ENCODE data around the gene LIFR. TPM values are rescaled to one million over a fixed set of nuclear protein-coding genes. Genes with fewer than 3 reads are reported as not detected.

The LIFR gene
- polyA plus RNA-seq, 1 of the 3 experiments (the other 2 are of a cell fraction), result 3.8 TPM

DNA sequence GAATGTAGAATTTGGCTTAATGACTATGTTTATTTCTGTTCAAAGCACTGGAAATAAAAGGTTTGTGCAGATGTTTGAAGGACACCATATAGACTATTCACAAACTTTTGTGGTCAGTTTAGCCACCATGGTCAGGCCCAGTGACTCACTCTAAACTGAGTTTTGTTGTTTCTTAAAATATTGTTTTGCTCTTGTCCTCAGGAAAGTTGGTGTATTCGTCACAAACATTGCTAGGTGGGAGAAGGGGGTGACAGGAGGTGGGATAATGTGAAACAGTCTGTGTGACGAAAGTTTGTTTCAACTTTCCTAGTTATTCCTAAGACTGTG, 35.0 kb upstream of the LIFR start:
- H3K36me3 ChIP-seq (replicated peaks in 1 of 2; ENCODE audit: control insufficient read depth in 1 of 2, insufficient read depth in 2 of 2, low read length in 1 of 2), result no peaks in the 10 kb centered on the region
- WGBS (ENCODE audit: low lambda C conversion rate), result 81% methylated on average over 2 of the region's 2 CpGs
- ChIA-PET POLR2A (no interaction called here), CTCF (interaction anchor here (1.5 kb wide), 1 partner anchor 150 kb away, joined by 4 read pairs; no protein-coding TSS in a partner anchor)
- H3K4me1 ChIP-seq (ENCODE audit: control insufficient read depth in 1 of 2, insufficient read depth in 2 of 2, low read depth in 1 of 2, low read length in 1 of 2), result no peaks in the 10 kb centered on the region
- no peak for DNase-seq
- H3K4me3 ChIP-seq (ENCODE audit: low read depth in 2 of 2, low read length in 1 of 2), result no peak overlapping the region
- H3K9ac ChIP-seq, result no peak overlapping the region
- TF ChIP-seq POLR2AphosphoS5 (IDR thresholded peaks at IDR 0.05; ENCODE audit: low read depth, low read length) (no peak), FOXJ3 (CRISPR knock-in tag; IDR thresholded peaks at IDR 0.05) (no peak), TCF12 (IDR thresholded peaks at IDR 0.05) (no peak), MEF2A (IDR thresholded peaks at IDR 0.05; ENCODE audit: borderline replicate concordance, low read depth) (no peak), ELF1 (IDR thresholded peaks at IDR 0.05) (no peak)
- TF ChIP-seq, protein P1, sequence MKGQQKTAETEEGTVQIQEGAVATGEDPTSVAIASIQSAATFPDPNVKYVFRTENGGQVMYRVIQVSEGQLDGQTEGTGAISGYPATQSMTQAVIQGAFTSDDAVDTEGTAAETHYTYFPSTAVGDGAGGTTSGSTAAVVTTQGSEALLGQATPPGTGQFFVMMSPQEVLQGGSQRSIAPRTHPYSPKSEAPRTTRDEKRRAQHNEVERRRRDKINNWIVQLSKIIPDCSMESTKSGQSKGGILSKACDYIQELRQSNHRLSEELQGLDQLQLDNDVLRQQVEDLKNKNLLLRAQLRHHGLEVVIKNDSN (IDR thresholded peaks at IDR 0.05; ENCODE audit: borderline replicate concordance, low read depth), result no peak
- no peaks in the 10 kb centered on the region for H3K9me2 ChIP-seq
- no peak overlapping the region for H2AFZ ChIP-seq (ENCODE audit: low read depth)
- H3K27me3 ChIP-seq (ENCODE audit: insufficient read depth), result no peaks in the 10 kb centered on the region
- no peaks in the 10 kb centered on the region for H4K20me1 ChIP-seq (ENCODE audit: insufficient read depth)
- H3K4me2 ChIP-seq, result no peak overlapping the region
- no peaks in the 10 kb centered on the region for H3K79me2 ChIP-seq (ENCODE audit: insufficient read depth)
- H3K9me3 ChIP-seq, result no peaks in the 10 kb centered on the region
- no peak overlapping the region for H3K27ac ChIP-seq (ENCODE audit: low read depth in 2 of 2, low read length in 1 of 2)
- no peaks in the 10 kb centered on the region for H3F3A ChIP-seq (replicated peaks; ENCODE audit: insufficient read depth)

DNA sequence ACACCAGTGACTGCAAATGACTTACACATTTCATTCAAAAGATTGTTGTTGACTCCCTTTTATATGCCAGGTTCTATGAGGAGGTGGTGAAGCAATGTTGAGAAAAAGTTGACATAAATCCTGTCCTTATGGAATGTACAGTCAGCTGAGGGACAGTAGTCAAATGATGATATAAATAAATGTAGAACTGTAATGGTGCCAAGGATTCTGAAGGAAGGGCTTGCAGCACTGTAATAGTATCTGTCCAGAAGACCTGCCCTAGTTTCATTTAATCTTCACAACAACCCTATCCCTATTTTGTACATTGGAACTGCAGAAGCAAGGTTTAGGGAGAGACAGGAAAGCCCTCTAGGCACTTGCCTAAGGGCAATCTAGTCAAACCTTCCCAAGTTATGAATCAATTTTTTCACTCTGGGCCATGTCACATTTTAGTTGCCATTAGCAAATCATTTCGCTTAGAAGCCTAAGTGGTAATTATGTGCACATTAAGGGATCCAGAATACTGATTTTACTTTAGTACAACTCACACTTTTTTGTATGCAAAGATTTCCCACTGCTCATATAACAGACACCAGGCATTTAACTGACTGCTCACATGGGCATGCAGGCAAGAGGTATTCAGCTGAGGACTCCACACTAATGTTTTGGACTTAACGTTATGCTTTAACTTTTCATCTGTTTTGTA, 34.5 kb upstream of the LIFR start:
- Histone ChIP-seq H3K9me2 (no peaks in the 10 kb centered on the region), H3K4me1 (ENCODE audit: control insufficient read depth in 1 of 2, insufficient read depth in 2 of 2, low read depth in 1 of 2, low read length in 1 of 2) (no peaks in the 10 kb centered on the region), H2AFZ (ENCODE audit: low read depth) (no peak overlapping the region), H3K9ac (no peak overlapping the region), H4K20me1 (ENCODE audit: insufficient read depth) (no peaks in the 10 kb centered on the region), H3K27ac (ENCODE audit: low read depth in 2 of 2, low read length in 1 of 2) (no peak overlapping the region), H3K9me3 (no peaks in the 10 kb centered on the region), H3K4me2 (no peak overlapping the region), H3K79me2 (ENCODE audit: insufficient read depth) (no peaks in the 10 kb centered on the region), H3K4me3 (ENCODE audit: low read depth in 2 of 2, low read length in 1 of 2) (no peak overlapping the region), H3F3A (replicated peaks; ENCODE audit: insufficient read depth) (no peaks in the 10 kb centered on the region), H3K27me3 (ENCODE audit: insufficient read depth) (no peaks in the 10 kb centered on the region), H3K36me3 (replicated peaks in 1 of 2; ENCODE audit: control insufficient read depth in 1 of 2, insufficient read depth in 2 of 2, low read length in 1 of 2) (no peaks in the 10 kb centered on the region)
- CTCF ChIA-PET, result interaction anchor here (1.5 kb wide), 1 partner anchor 149 kb away, joined by 4 read pairs; no protein-coding TSS in a partner anchor
- WGBS (ENCODE audit: low lambda C conversion rate), result 74% methylated on average over 2 of the region's 2 CpGs
- POLR2A ChIA-PET, result no interaction called here
- DNase-seq, result no peak
- no peak for TF ChIP-seq RAD21 (IDR thresholded peaks at IDR 0.05; ENCODE audit: low read length)
- TF ChIP-seq ELF1 (IDR thresholded peaks at IDR 0.05), result no peak
- TF ChIP-seq POLR2AphosphoS5 (IDR thresholded peaks at IDR 0.05; ENCODE audit: low read depth, low read length), result no peak

DNA sequence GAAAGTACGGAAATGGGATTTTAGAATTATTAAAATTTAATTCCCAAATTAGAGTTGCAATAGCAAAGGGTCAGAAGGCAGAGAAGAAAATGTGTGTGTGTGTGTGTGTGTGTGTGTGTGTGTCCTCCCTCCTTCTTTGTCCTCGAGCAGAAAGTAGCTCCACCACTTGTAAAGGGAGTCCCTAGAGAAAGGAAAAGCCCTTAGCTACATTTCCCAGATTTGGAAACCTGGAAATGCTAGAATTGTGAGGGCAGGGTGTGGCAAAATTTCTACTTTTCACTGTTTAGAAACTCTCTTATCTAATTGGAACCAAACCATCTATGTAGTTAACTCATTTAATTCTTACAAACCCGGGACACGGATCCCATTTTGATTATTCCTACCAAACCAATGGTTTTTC, 33.2 kb upstream of the LIFR start:
- Histone ChIP-seq H3F3A (replicated peaks; ENCODE audit: insufficient read depth) (no peaks in the 10 kb centered on the region), H3K27me3 (ENCODE audit: insufficient read depth) (no peaks in the 10 kb centered on the region), H3K79me2 (ENCODE audit: insufficient read depth) (no peaks in the 10 kb centered on the region), H3K9me2 (no peaks in the 10 kb centered on the region), H3K9ac (no peak overlapping the region), H3K4me1 (ENCODE audit: control insufficient read depth in 1 of 2, insufficient read depth in 2 of 2, low read depth in 1 of 2, low read length in 1 of 2) (no peaks in the 10 kb centered on the region), H3K4me3 (ENCODE audit: low read depth in 2 of 2, low read length in 1 of 2) (no peak overlapping the region), H3K4me2 (no peak overlapping the region), H2AFZ (ENCODE audit: low read depth) (no peak overlapping the region), H3K9me3 (no peaks in the 10 kb centered on the region), H3K36me3 (replicated peaks in 1 of 2; ENCODE audit: control insufficient read depth in 1 of 2, insufficient read depth in 2 of 2, low read length in 1 of 2) (no peaks in the 10 kb centered on the region), H3K27ac (ENCODE audit: low read depth in 2 of 2, low read length in 1 of 2) (no peak overlapping the region), H4K20me1 (ENCODE audit: insufficient read depth) (no peaks in the 10 kb centered on the region)
- CTCF ChIA-PET, result interaction anchor here (1.8 kb wide), 1 partner anchor 148 kb away, joined by 6 read pairs; no protein-coding TSS in a partner anchor
- POLR2A ChIA-PET, result no interaction called here
- WGBS (ENCODE audit: low lambda C conversion rate), result 70% methylated on average over 4 of the region's 4 CpGs
- DNase-seq, result no peak
- TF ChIP-seq, protein P2, sequence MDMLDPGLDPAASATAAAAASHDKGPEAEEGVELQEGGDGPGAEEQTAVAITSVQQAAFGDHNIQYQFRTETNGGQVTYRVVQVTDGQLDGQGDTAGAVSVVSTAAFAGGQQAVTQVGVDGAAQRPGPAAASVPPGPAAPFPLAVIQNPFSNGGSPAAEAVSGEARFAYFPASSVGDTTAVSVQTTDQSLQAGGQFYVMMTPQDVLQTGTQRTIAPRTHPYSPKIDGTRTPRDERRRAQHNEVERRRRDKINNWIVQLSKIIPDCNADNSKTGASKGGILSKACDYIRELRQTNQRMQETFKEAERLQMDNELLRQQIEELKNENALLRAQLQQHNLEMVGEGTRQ (IDR thresholded peaks at IDR 0.05; ENCODE audit: borderline replicate concordance, low read depth, low read length), result no peak
- TF ChIP-seq SMC3 (IDR thresholded peaks at IDR 0.05; ENCODE audit: low read depth, low read length), result no peak
- no peak for TF ChIP-seq RAD21 (IDR thresholded peaks at IDR 0.05; ENCODE audit: low read length)
- TF ChIP-seq TAF1 (IDR thresholded peaks at IDR 0.05; ENCODE audit: borderline replicate concordance, low read depth, low read length), result no peak
- TF ChIP-seq, protein P1 (IDR thresholded peaks at IDR 0.05; ENCODE audit: borderline replicate concordance, low read depth), result no peak
- TF ChIP-seq, protein P3, sequence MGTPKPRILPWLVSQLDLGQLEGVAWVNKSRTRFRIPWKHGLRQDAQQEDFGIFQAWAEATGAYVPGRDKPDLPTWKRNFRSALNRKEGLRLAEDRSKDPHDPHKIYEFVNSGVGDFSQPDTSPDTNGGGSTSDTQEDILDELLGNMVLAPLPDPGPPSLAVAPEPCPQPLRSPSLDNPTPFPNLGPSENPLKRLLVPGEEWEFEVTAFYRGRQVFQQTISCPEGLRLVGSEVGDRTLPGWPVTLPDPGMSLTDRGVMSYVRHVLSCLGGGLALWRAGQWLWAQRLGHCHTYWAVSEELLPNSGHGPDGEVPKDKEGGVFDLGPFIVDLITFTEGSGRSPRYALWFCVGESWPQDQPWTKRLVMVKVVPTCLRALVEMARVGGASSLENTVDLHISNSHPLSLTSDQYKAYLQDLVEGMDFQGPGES (IDR thresholded peaks at IDR 0.05; ENCODE audit: low read depth, low read length), result no peak
- no peak for TF ChIP-seq NRF1 (IDR thresholded peaks at IDR 0.05; ENCODE audit: low read depth, low read length)
- no peak for TF ChIP-seq ELF1 (IDR thresholded peaks at IDR 0.05)
- TF ChIP-seq, protein P4, sequence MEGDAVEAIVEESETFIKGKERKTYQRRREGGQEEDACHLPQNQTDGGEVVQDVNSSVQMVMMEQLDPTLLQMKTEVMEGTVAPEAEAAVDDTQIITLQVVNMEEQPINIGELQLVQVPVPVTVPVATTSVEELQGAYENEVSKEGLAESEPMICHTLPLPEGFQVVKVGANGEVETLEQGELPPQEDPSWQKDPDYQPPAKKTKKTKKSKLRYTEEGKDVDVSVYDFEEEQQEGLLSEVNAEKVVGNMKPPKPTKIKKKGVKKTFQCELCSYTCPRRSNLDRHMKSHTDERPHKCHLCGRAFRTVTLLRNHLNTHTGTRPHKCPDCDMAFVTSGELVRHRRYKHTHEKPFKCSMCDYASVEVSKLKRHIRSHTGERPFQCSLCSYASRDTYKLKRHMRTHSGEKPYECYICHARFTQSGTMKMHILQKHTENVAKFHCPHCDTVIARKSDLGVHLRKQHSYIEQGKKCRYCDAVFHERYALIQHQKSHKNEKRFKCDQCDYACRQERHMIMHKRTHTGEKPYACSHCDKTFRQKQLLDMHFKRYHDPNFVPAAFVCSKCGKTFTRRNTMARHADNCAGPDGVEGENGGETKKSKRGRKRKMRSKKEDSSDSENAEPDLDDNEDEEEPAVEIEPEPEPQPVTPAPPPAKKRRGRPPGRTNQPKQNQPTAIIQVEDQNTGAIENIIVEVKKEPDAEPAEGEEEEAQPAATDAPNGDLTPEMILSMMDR (IDR thresholded peaks at IDR 0.05), result no peak
- TF ChIP-seq, protein P5, sequence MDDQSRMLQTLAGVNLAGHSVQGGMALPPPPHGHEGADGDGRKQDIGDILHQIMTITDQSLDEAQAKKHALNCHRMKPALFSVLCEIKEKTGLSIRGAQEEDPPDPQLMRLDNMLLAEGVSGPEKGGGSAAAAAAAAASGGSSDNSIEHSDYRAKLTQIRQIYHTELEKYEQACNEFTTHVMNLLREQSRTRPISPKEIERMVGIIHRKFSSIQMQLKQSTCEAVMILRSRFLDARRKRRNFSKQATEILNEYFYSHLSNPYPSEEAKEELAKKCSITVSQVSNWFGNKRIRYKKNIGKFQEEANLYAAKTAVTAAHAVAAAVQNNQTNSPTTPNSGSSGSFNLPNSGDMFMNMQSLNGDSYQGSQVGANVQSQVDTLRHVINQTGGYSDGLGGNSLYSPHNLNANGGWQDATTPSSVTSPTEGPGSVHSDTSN (IDR thresholded peaks at IDR 0.05), result no peak
- no peak for TF ChIP-seq NFIC (IDR thresholded peaks at IDR 0.05; ENCODE audit: borderline replicate concordance)

Data from SK-N-SH (cell line).